GM12874 (cell line): ENCODE data around the gene BLVRB.

ENCODE experiments used
- CTCF ChIP-seq: IDR thresholded peaks from 2 replicates; pipeline ENCODE4 v1.5.1; 2011; ENCODE audit warnings: low read depth, mild to moderate bottlenecking, control low read depth, low read length, moderate library complexity; ENCODE audit not compliant: insufficient read depth

The BLVRB gene

GRCh38 chr19:40497214-40497613 is 31.7 kb upstream of the BLVRB start:
- no peak for TF ChIP-seq CTCF

- TF ChIP-seq CTCF = no peak
These were observed 28.8 kb upstream of the BLVRB start for GRCh38 chr19:40494191-40494838.

- no peak for TF ChIP-seq CTCF
These were observed 28.2 kb upstream of the BLVRB start for GRCh38 chr19:40493778-40494177.

- no peak for TF ChIP-seq CTCF
These were observed 26.7 kb upstream of the BLVRB start for GRCh38 chr19:40492274-40492673.

- TF ChIP-seq CTCF = no peak
These were observed 24.3 kb upstream of the BLVRB start for GRCh38 chr19:40489882-40490230.

- no peak for TF ChIP-seq CTCF
These were observed 20.5 kb upstream of the BLVRB start for GRCh38 chr19:40486017-40486416.

- no peak for TF ChIP-seq CTCF
These were observed 9.2 kb upstream of the BLVRB start for GRCh38 chr19:40474737-40475136.
